ENCODE measurements around the gene TMA7B.

TMA7B gene

DNA sequence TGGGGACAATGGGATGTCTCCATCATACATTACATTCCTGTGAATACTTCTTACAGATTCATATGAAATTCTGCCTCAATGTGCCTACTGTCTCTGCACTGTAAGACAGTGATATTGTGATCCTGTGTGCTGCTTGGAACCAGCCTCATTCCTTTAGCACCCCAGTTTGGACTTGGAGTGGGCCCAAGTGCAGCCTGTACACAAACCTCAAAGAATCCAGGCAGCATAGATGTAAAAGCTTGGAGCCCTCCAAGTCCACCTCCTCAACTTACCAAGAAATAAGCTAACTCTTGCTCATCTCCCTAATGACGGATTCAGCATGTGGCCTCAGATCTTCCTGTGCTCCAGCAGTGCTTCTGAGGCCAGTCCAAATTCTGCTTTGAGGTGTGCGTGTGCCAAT lies 34.9 kb upstream of the TMA7B start:
- POLR2A ChIA-PET, result no interaction called here
- H3K4me3 ChIP-seq (ENCODE audit: low read depth, low read length), result no peak overlapping the region
- CTCF ChIA-PET, result interaction anchor here (1.4 to 2.6 kb wide), 3 partner anchors 8 to 99 kb away, joined by 3 to 9 read pairs (median 5); no protein-coding TSS in a partner anchor
- DNase-seq (ENCODE audit: low read depth, low spot score), result no peak
- TF ChIP-seq, protein P1, sequence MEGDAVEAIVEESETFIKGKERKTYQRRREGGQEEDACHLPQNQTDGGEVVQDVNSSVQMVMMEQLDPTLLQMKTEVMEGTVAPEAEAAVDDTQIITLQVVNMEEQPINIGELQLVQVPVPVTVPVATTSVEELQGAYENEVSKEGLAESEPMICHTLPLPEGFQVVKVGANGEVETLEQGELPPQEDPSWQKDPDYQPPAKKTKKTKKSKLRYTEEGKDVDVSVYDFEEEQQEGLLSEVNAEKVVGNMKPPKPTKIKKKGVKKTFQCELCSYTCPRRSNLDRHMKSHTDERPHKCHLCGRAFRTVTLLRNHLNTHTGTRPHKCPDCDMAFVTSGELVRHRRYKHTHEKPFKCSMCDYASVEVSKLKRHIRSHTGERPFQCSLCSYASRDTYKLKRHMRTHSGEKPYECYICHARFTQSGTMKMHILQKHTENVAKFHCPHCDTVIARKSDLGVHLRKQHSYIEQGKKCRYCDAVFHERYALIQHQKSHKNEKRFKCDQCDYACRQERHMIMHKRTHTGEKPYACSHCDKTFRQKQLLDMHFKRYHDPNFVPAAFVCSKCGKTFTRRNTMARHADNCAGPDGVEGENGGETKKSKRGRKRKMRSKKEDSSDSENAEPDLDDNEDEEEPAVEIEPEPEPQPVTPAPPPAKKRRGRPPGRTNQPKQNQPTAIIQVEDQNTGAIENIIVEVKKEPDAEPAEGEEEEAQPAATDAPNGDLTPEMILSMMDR (IDR thresholded peaks at IDR 0.05; ENCODE audit: insufficient read depth, low read length, missing control alignments), result no peak

GRCh38 chr22:39925909-39926679 lies 34.1 kb upstream of the TMA7B start:
- DNase-seq (ENCODE audit: low read depth, low spot score), result no peak
- ChIA-PET CTCF (interaction anchor here (0.6 to 2.6 kb wide), 3 partner anchors 9 to 815 kb away, joined by 3 to 9 read pairs (median 3); no protein-coding TSS in a partner anchor), POLR2A (no interaction called here)
- H3K4me3 ChIP-seq (ENCODE audit: low read depth, low read length), result no peak overlapping the region
- TF ChIP-seq, protein P1 (IDR thresholded peaks at IDR 0.05; ENCODE audit: insufficient read depth, low read length, missing control alignments), result no peak

- POLR2A ChIA-PET, result no interaction called here
- TF ChIP-seq, protein P1 (IDR thresholded peaks at IDR 0.05; ENCODE audit: insufficient read depth, low read length, missing control alignments), result no peak
- CTCF ChIA-PET, result interaction anchor here (2.6 kb wide), 1 partner anchor 98 kb away, joined by 9 read pairs; no protein-coding TSS in a partner anchor
- H3K4me3 ChIP-seq (ENCODE audit: low read depth, low read length), result no peak overlapping the region
- no peak for DNase-seq (ENCODE audit: low read depth, low spot score)
Observed at GRCh38 chr22:39926753-39927152, 33.4 kb upstream of the TMA7B start.

DNA sequence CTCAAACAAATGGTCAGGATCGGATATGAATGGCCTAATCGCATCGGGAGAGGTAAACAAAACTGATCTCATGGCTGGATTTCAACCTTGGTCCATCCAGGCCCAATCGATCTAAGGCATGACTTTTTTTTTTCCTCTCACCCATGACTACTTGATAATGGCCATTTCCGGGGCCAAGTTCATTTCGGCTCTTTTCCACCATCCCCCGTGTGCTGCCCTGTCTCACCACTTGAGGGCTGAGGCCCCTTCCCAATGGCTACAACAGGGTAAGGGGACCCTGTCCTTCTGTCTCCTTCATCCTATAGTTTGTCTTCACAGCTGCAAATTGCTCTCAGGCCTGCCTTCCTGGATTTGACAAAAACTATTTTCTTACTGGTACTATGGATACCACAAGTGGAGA lies 32.7 kb upstream of the TMA7B start:
- POLR2A ChIA-PET, result no interaction called here
- TF ChIP-seq, protein P1 (IDR thresholded peaks at IDR 0.05; ENCODE audit: insufficient read depth, low read length, missing control alignments), result no peak
- DNase-seq (ENCODE audit: low read depth, low spot score), result no peak
- H3K4me3 ChIP-seq (ENCODE audit: low read depth, low read length), result no peak overlapping the region
- CTCF ChIA-PET, result interaction anchor here (0.8 kb wide), 1 partner anchor 10 kb away, joined by 3 read pairs; no protein-coding TSS in a partner anchor

GRCh38 chr22:39928536-39929520 lies 31.4 kb upstream of the TMA7B start:
- DNase-seq (ENCODE audit: low read depth, low spot score), result no peak
- TF ChIP-seq, protein P1 (IDR thresholded peaks at IDR 0.05; ENCODE audit: insufficient read depth, low read length, missing control alignments), result no peak
- ChIA-PET CTCF (interaction anchor here (1.0 to 1.2 kb wide), 2 partner anchors 8 to 14 kb away, joined by 4 read pairs; no protein-coding TSS in a partner anchor), POLR2A (no interaction called here)
- no peak overlapping the region for H3K4me3 ChIP-seq (ENCODE audit: low read depth, low read length)

DNA sequence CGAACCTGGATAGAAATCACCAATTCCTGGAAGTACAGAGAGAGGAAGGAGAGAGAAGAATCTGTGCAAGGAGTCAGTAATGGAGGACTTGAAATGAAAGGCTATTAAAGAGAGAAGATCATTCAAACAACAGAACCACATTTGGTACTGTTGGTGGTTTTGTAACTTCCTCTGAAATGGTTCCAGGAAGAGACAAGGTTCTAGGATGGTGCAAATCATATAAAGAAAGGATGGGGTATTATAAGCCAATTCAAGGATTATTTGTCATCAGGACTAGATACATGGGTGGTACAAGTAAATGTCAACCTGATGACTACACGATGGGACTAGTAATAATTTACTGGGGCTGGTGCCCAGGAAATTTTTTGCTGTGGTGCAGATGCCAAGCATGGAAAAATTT lies 28.9 kb upstream of the TMA7B start:
- no peak for DNase-seq (ENCODE audit: low read depth, low spot score)
- ChIA-PET CTCF (no interaction called here), POLR2A (no interaction called here)
- H3K4me3 ChIP-seq (ENCODE audit: low read depth, low read length), result no peak overlapping the region
- TF ChIP-seq, protein P1 (IDR thresholded peaks at IDR 0.05; ENCODE audit: insufficient read depth, low read length, missing control alignments), result no peak

Data from AG04449 (cell line).